Neuronal stem cell (in vitro differentiated cells): ENCODE results near the gene CAAP1.

Experiments
- DNase-seq: peaks from one replicate; pipeline ENCODE4 v3.0.0-alpha.2; 2013; ENCODE audit warnings: low spot score
- H2AFZ ChIP-seq: one replicate; pipeline ENCODE4 v1.6.1; 2013; ENCODE audit warnings: mild to moderate bottlenecking, low read length, inconsistent platforms
- H2AK5ac ChIP-seq: 2 replicates; pipeline ENCODE4 v1.6.1; 2013; ENCODE audit warnings: low read depth, mild to moderate bottlenecking, inconsistent platforms, low read length, moderate library complexity, mixed read lengths
- H2BK120ac ChIP-seq: 2 replicates; pipeline ENCODE4 v1.6.1; 2013; ENCODE audit warnings: low read depth, mild to moderate bottlenecking, inconsistent platforms, low read length, moderate library complexity, mixed read lengths
- H2BK12ac ChIP-seq: one replicate; pipeline ENCODE4 v1.6.1; 2013; ENCODE audit warnings: low read length, inconsistent platforms
- H2BK15ac ChIP-seq: 2 replicates; pipeline ENCODE4 v1.6.1; 2013; ENCODE audit warnings: mild to moderate bottlenecking, low read length, inconsistent platforms, mixed read lengths
- H2BK5ac ChIP-seq: one replicate; pipeline ENCODE4 v1.6.1; 2013; ENCODE audit warnings: inconsistent platforms, mild to moderate bottlenecking, low read length, moderate library complexity
- H3K14ac ChIP-seq: one replicate; pipeline ENCODE4 v1.6.1; 2013; ENCODE audit warnings: low read length, inconsistent platforms
- H3K18ac ChIP-seq: 2 replicates; pipeline ENCODE4 v1.6.1; 2013; ENCODE audit warnings: low read length, inconsistent platforms
- H3K23ac ChIP-seq: 2 replicates; pipeline ENCODE4 v1.6.1; 2013; ENCODE audit warnings: low read depth, mild to moderate bottlenecking, mixed read lengths, low read length, inconsistent platforms; ENCODE audit not compliant: poor library complexity
- H3K27ac ChIP-seq: replicated peaks from 3 replicates; pipeline ENCODE4 v1.5.1; 2013; ENCODE audit warnings: low read length, inconsistent platforms
- H3K27me3 ChIP-seq, 3 experiments: 2 replicates each; pipeline ENCODE4 v1.6.1; 2013; ENCODE audit warnings: low read length in 3 of 3, mild to moderate bottlenecking in 2 of 3, inconsistent platforms in 1 of 3, low read depth in 1 of 3, mixed read lengths in 1 of 3, moderate library complexity in 1 of 3; ENCODE audit not compliant: control insufficient read depth in 3 of 3, insufficient read depth in 3 of 3
- H3K36me3 ChIP-seq, 2 donors: replicated peaks in 1 of 2; 2 replicates each; pipeline ENCODE4 v1.6.1; 2013; ENCODE audit warnings: low read length in 2 of 2; ENCODE audit not compliant: control insufficient read depth in 2 of 2, insufficient read depth in 2 of 2
- H3K4ac ChIP-seq: 2 replicates; pipeline ENCODE4 v1.6.1; 2013; ENCODE audit warnings: inconsistent platforms, mild to moderate bottlenecking, low read length, moderate library complexity
- H3K4me1 ChIP-seq, 2 donors: 1 replicate in 1 of 2; 2 replicates in 1 of 2; pipeline ENCODE4 v1.6.1; 2013; ENCODE audit warnings: low read length in 2 of 2, low read depth in 1 of 2; ENCODE audit not compliant: control insufficient read depth in 2 of 2, insufficient read depth in 1 of 2
- H3K4me2 ChIP-seq: one replicate; pipeline ENCODE4 v1.6.1; 2013; ENCODE audit warnings: mild to moderate bottlenecking, low read length, inconsistent platforms; ENCODE audit not compliant: insufficient read depth, poor library complexity, severe bottlenecking
- H3K4me3 ChIP-seq, 2 donors: 2 replicates each; pipeline ENCODE4 v1.5.1; 2013; ENCODE audit warnings: low read length in 2 of 2, mild to moderate bottlenecking in 2 of 2, inconsistent platforms in 1 of 2, moderate library complexity in 1 of 2
- H3K79me1 ChIP-seq: one replicate; pipeline ENCODE4 v1.6.1; 2013; ENCODE audit warnings: low read depth, mild to moderate bottlenecking, inconsistent platforms, low read length, moderate library complexity
- H3K9ac ChIP-seq: one replicate; pipeline ENCODE4 v1.6.1; 2013; ENCODE audit warnings: mild to moderate bottlenecking, low read depth, low read length, inconsistent platforms; ENCODE audit not compliant: poor library complexity
- H3K9me3 ChIP-seq, 2 donors: replicated peaks in 1 of 2; 2 replicates each; pipeline versions ENCODE3 to v1.6.1; 2013; ENCODE audit warnings: low read length in 2 of 2, mild to moderate bottlenecking in 2 of 2, inconsistent platforms in 1 of 2, low read depth in 1 of 2, mixed read lengths in 1 of 2, moderate library complexity in 1 of 2; ENCODE audit not compliant: control insufficient read depth in 2 of 2, insufficient read depth in 1 of 2
- H4K8ac ChIP-seq: one replicate; pipeline ENCODE4 v1.6.1; 2013; ENCODE audit warnings: low read depth, mild to moderate bottlenecking, inconsistent platforms, low read length, moderate library complexity
- H4K91ac ChIP-seq: one replicate; pipeline ENCODE4 v1.6.1; 2013; ENCODE audit warnings: low read length, low read depth, mild to moderate bottlenecking, inconsistent platforms; ENCODE audit not compliant: poor library complexity
- WGBS, 2 donors: extraction: QIAGEN DNeasy Blood & Tissue Kit; methylation state at CpG; one replicate each; pipeline ENCODE4 v1.1.7; 2013; ENCODE audit warnings: missing lambda C conversion rate in 2 of 2, mixed read lengths in 1 of 2; ENCODE audit not compliant: insufficient read length in 2 of 2, insufficient replicate concordance in 1 of 2; ENCODE audit errors: extremely low coverage in 2 of 2; 5-methylcytosine and 5-hydroxymethylcytosine counted together

Gene CAAP1

GRCh38 chr9:26809795-26810194 lies 82.8 kb downstream of the CAAP1 start:
- H2BK120ac ChIP-seq, result no peak overlapping the region
- no peak overlapping the region for H3K4me3 ChIP-seq
- H3K18ac ChIP-seq, result no peak overlapping the region
- H3K27me3 ChIP-seq, result no peaks in the 10 kb centered on the region
- no peak overlapping the region for H3K23ac ChIP-seq
- DNase-seq, result no peak
- no peak overlapping the region for H3K14ac ChIP-seq
- no peak overlapping the region for H3K4me2 ChIP-seq
- H2BK15ac ChIP-seq, result no peak overlapping the region
- no peak overlapping the region for H2BK12ac ChIP-seq
- H3K9ac ChIP-seq, result no peak overlapping the region
- no peaks in the 10 kb centered on the region for H3K9me3 ChIP-seq
- H4K8ac ChIP-seq, result no peak overlapping the region
- H2AK5ac ChIP-seq, result no peak overlapping the region
- no peak overlapping the region for H4K91ac ChIP-seq
- no peak overlapping the region for H3K27ac ChIP-seq
- H3K4ac ChIP-seq, result no peak overlapping the region
- H2BK5ac ChIP-seq, result no peak overlapping the region
- H2AFZ ChIP-seq, result no peak overlapping the region
- no peaks in the 10 kb centered on the region for H3K79me1 ChIP-seq
- H3K36me3 ChIP-seq, result no peaks in the 10 kb centered on the region
- WGBS, 2 donors, result no CpG with 5 or more reads among the region's 1 CpG
- no peaks in the 10 kb centered on the region for H3K4me1 ChIP-seq

- Histone ChIP-seq H3K4me1 (no peaks in the 10 kb centered on the region), H3K9me3 (no peaks in the 10 kb centered on the region), H2AK5ac (no peak overlapping the region), H3K4me2 (no peak overlapping the region), H3K4me3 (no peak overlapping the region), H2AFZ (no peak overlapping the region), H2BK15ac (no peak overlapping the region), H3K23ac (no peak overlapping the region), H3K27ac (no peak overlapping the region), H2BK120ac (no peak overlapping the region), H4K91ac (no peak overlapping the region), H3K36me3 (no peaks in the 10 kb centered on the region), H3K9ac (no peak overlapping the region), H3K4ac (no peak overlapping the region), H3K14ac (no peak overlapping the region), H4K8ac (no peak overlapping the region), H2BK5ac (no peak overlapping the region), H3K27me3 (no peaks in the 10 kb centered on the region), H3K79me1 (no peaks in the 10 kb centered on the region), H3K18ac (no peak overlapping the region), H2BK12ac (no peak overlapping the region)
- WGBS, 2 donors, result no CpG with 5 or more reads among the region's 5 CpGs
- DNase-seq, result no peak
Observed at GRCh38 chr9:26807161-26807560, 85.4 kb downstream of the CAAP1 start.

- Histone ChIP-seq H3K27me3 (no peaks in the 10 kb centered on the region), H2BK15ac (no peak overlapping the region), H3K4me2 (no peak overlapping the region), H3K9ac (no peak overlapping the region), H4K8ac (no peak overlapping the region), H3K18ac (no peak overlapping the region), H3K36me3 (no peaks in the 10 kb centered on the region), H3K9me3 (no peaks in the 10 kb centered on the region), H2BK120ac (no peak overlapping the region), H4K91ac (no peak overlapping the region), H2AK5ac (no peak overlapping the region), H2AFZ (no peak overlapping the region), H3K23ac (no peak overlapping the region), H3K4ac (no peak overlapping the region), H3K79me1 (no peaks in the 10 kb centered on the region), H3K14ac (no peak overlapping the region), H2BK12ac (no peak overlapping the region), H3K4me1 (no peaks in the 10 kb centered on the region), H3K4me3 (no peak overlapping the region), H3K27ac (no peak overlapping the region), H2BK5ac (no peak overlapping the region)
- no peak for DNase-seq
- WGBS, 2 donors, result no CpG with 5 or more reads among the region's 2 CpGs
Observed at GRCh38 chr9:26802921-26803320, 89.7 kb downstream of the CAAP1 start.

- Histone ChIP-seq H3K4ac (no peak overlapping the region), H2BK15ac (no peak overlapping the region), H2AK5ac (no peak overlapping the region), H3K79me1 (no peaks in the 10 kb centered on the region), H2BK5ac (no peak overlapping the region), H3K36me3 (no peaks in the 10 kb centered on the region), H3K27ac (no peak overlapping the region), H4K91ac (no peak overlapping the region), H3K4me1 (no peaks in the 10 kb centered on the region), H3K27me3 (no peaks in the 10 kb centered on the region), H3K18ac (no peak overlapping the region), H3K23ac (no peak overlapping the region), H3K4me2 (no peak overlapping the region), H2AFZ (peak overlapping the region; percentile 1), H3K9me3 (no peaks in the 10 kb centered on the region), H2BK120ac (no peak overlapping the region), H2BK12ac (no peak overlapping the region), H3K4me3 (no peak overlapping the region), H3K14ac (no peak overlapping the region), H3K9ac (no peak overlapping the region), H4K8ac (no peak overlapping the region)
- WGBS, 2 donors, result no CpG with 5 or more reads among the region's 3 CpGs
- DNase-seq, result no peak
Observed at GRCh38 chr9:26801772-26802171, 90.8 kb downstream of the CAAP1 start.
